ENCODE measurements around the gene SREBF2.

DNA sequence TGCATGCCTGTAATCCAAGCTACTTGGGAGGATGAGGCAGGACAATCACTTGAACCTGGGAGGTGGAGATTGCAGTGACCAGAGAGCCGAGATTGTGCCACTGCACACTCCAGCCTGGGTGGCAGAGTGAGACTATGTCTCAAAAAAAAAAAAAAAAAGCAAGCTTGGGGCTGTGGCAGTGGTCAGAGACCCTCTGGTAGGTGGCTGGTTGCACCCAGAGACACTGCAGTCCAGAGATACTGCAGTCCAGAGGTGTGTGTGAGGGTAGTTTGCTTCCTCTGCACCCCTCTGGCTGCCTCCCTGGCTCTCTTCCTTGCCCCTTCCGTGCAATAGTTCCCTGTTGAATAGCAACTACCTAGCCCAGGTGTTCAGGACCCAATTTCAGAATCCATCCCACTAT is 34.2 kb upstream of the SREBF2 start:
- TF ChIP-seq, protein P1, sequence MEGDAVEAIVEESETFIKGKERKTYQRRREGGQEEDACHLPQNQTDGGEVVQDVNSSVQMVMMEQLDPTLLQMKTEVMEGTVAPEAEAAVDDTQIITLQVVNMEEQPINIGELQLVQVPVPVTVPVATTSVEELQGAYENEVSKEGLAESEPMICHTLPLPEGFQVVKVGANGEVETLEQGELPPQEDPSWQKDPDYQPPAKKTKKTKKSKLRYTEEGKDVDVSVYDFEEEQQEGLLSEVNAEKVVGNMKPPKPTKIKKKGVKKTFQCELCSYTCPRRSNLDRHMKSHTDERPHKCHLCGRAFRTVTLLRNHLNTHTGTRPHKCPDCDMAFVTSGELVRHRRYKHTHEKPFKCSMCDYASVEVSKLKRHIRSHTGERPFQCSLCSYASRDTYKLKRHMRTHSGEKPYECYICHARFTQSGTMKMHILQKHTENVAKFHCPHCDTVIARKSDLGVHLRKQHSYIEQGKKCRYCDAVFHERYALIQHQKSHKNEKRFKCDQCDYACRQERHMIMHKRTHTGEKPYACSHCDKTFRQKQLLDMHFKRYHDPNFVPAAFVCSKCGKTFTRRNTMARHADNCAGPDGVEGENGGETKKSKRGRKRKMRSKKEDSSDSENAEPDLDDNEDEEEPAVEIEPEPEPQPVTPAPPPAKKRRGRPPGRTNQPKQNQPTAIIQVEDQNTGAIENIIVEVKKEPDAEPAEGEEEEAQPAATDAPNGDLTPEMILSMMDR (IDR thresholded peaks at IDR 0.05): no peak
- no peak for TF ChIP-seq POLR2AphosphoS5 (IDR thresholded peaks at IDR 0.05)
